ENCODE measurements around the gene RASSF1. TPM values are rescaled to one million over a fixed set of nuclear protein-coding genes. Genes with fewer than 3 reads are reported as not detected.

Gene RASSF1
- total and polyA plus RNA-seq, 2 of the 8 experiments (the other 6 are each of a cell fraction or from before 2014, with no cell fraction given), result 10.3 to 15.7 TPM

- TF ChIP-seq ATF3 (IDR thresholded peaks at IDR 0.05; ENCODE audit: insufficient read depth, low read depth, low read length) (no peak), RXRA (IDR thresholded peaks at IDR 0.05; ENCODE audit: insufficient read depth, low read depth, low read length) (no peak), SIN3A (conservative IDR thresholded peaks at IDR 0.05 in 1 of 2, IDR thresholded peaks at IDR 0.05 in 1 of 2; ENCODE audit: low read depth in 1 of 2, low read length in 2 of 2) (peak in 1 of 2 experiments; percentile 75; a peak in 2 of 4 replicates), SAP30 (IDR thresholded peaks at IDR 0.05; ENCODE audit: insufficient read depth, insufficient replicate concordance, low read length) (peak; percentile 73), KDM4A (IDR thresholded peaks at IDR 0.05; ENCODE audit: low read depth, low read length, severe bottlenecking) (peak; percentile 8)
These were observed 19.7 kb downstream of the RASSF1 start (continued) for GRCh38 chr3:50320853-50321335.

Measured in H1 (cell line).